T-helper 2 cell (primary cell): ENCODE measurements around the gene ARL14EP.

Experiments used
- DNase-seq, 5 experiments: peaks; one replicate each; pipeline versions ENCODE4 v3.0.0 to v3.0.0-alpha.2; 2012 to 2022

ARL14EP gene

GRCh38 chr11:30328681-30329080, 5.8 kb downstream of the ARL14EP start:
- DNase-seq, result no peak

- DNase-seq, result peak in 1 of 5 experiments; percentile 34
These were observed 6.4 kb downstream of the ARL14EP start for GRCh38 chr11:30329150-30329940.

GRCh38 chr11:30333405-30333804, 10.5 kb downstream of the ARL14EP start:
- peak in 1 of 5 experiments; percentile 44 for DNase-seq

DNA sequence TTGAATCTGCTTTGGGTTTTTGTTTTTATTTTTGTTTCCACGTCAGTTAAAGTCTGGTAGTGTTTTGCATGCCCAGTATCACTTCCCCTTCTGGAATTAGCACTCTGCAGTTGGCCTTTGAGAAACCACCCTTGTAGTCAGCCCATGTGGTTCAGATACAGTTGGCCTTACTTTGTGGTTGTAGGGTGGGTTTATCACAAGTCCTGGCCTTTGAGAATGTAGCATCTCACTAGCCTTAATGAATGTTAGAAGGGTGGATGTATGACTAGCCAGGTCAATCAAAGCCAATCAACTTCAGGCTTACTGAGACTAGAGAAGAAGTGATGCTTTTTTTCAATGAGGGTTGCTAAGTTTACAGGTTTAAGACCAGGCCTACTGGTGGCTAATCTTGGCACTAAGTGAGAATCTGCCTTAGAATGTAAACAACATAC, 19.8 kb downstream of the ARL14EP start:
- no peak for DNase-seq

DNA sequence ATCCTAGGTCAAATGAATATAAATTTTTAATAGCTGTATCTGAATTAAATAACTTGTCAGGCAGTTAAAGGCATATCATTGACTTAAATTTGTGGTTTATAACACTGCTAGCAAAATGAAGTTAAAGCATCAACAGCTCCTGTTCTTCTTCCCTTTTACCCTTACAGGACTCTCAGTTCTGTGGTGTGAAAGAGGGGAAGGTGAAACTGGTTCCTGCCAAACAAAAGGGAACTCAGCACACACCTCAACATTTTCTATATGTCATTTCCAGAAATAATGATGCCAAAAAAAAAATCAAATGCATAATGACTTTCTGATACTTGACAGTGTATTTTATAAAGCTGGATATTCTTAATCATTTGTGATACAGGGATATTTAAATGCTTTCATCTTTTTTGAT, 21.2 kb downstream of the ARL14EP start:
- DNase-seq, result no peak

DNA sequence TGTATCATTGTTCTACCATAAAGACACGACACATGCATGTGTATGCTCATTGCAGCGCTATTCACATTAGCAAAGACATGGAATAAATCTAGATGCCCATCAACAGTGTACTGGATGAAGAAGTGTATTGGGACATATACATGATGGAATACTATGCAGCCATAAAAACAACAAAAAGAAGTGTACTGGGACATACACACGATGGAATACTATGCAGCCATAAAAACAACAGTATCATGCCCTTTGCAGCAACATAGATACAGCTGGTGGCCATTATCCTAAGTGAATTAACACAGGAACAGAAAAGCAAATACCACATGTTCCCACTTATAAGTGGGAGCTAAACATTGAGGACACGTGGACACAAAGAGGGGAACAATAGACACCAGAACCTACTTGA, 22.7 kb downstream of the ARL14EP start:
- no peak for DNase-seq

DNA sequence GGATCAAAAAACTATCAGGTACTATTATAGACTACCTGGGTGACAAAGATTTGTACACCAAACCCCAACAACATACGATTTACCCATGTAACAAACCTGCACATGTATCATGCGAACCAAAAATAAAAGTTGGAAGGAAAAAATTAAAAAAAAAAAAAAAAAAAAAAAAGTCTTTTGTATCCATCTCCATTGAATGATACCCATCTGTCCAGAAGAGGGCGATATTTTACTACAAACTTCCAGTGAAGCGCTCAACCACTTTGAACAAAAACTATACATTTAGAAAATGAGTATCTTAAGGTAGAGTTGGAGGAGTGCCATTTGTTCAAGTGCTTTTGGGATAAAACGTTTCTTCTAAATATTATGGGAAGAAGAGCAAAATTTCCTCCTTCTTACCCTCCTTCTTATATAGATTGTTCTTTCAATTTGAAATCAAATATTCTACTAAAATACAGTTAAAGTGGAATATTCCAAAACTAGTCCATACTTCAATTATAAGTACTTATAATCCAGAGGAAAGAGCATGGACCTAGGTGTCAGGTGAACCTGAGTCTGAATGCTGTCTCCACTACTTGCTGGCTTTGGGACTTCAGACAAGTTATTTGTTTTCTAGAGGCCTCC, 23.3 kb downstream of the ARL14EP start:
- peak in 2 of 5 experiments; percentile 36 to 63 for DNase-seq

DNA sequence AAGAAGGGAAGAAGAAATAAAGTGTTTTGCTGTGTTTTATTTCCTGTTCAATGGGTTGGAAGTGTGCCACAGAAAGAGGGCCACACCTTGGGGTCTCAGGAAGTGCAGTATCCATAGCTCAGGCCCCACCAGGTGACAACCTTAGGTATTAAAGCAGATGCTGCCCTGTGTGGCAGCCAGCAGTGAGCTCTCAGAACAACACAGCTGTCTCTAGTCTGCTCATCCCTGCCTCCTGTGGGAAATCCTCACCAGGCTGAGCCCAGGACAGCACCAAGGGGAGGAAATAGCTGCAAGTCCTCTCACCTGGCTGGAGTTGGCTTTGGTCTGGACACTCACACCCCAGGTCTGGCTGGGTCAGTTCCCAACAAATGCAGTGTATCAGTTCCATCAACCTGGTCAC, 25.1 kb downstream of the ARL14EP start:
- DNase-seq, result no peak

DNA sequence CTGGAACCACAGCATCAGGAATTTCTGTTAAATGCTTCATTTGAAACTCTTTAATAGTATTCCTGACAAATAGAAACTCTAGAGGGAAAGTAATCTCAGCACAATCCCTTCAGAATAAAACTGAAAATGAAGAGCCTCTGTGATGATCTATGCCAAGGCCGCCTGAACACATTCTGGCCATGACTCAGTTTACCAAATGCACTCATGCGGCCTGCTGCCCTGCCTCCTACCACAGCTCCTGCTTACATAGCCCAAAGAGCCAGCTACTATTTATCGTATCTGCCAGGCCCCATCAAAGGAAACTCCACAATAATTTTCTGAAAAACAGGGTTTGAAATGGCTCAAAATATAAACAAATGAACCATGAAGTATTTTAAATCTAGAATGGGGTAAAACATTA, 27.0 kb downstream of the ARL14EP start:
- no peak for DNase-seq

DNA sequence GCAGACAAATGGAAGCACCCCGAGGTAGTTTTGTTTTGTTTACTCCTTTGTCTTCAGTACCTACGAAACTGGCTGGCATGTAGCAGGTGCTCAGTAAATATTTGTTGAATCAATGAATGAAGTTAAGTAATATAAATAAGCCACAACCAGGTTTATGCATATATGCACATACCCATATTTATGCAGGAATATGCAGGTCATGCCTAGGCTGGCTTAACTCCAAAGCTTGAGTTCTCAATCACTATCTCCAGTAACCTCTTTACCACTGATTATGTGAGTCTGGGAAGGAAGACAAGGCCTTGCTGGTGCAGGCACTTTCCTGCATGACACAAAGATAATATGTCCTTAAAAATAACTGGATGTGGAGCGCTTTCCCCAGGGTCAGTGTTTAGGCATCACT, 27.5 kb downstream of the ARL14EP start:
- DNase-seq, result no peak

DNA sequence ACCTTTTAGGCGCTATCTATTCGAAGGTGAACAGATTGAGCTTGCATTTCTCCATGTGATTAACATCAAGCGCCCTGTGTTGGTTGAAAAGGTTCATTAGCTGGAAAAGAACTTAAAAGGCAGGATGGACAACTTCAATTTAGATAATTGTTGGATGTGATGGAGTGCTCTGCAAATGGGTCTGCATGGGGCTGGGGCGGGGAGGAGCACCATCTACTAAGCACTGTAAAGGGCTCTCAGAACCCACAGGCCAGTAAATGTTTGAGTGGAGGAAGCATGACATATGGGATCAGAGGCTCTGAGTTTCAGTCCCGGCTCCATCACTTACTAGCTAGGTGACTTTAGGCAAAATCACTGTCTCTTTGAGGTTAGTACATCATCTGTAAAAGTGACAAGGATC, 28.2 kb downstream of the ARL14EP start:
- no peak for DNase-seq

GRCh38 chr11:30356391-30356790, 33.5 kb downstream of the ARL14EP start:
- no peak for DNase-seq

DNA sequence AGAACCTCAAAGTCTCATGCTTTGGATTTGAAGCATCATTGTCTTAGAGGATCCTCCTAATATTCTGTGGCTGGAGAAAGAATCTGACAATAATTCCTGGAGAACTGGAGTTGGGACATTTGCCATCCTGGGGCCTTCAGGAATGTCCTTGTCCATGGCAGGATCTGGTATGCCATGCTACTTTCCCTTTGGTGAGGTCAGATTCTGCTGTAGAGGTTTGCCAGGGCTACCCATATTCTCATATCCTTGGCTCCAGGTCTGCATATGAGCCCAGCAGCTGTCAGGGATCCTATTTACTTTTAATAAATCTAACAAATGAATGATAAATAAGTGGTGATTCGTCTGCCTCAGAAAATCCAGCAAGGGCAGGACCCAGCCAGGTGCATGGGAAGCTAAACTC, 35.0 kb downstream of the ARL14EP start:
- no peak for DNase-seq

GRCh38 chr11:30358536-30358935, 35.6 kb downstream of the ARL14EP start:
- no peak for DNase-seq

DNA sequence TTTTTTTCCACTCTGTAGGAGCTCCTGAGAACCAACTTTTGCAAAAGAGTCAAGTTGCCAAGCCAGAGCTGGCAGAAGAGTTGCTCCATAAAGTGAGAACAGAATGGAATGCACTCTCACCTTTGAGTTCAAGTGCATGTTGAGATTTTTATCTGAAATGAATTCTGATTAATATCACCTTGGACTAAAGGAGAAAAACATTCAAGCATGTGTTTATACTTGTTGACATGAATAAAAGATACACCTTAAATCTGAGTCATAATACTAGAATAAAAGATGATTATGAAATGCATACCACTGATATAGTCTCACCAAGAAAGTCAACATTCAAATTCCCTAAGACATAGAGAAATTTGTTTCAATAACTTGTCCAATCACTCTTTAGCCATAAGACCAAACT, 37.8 kb downstream of the ARL14EP start:
- no peak for DNase-seq

- DNase-seq, result no peak
These were observed 41.4 kb downstream of the ARL14EP start for GRCh38 chr11:30364139-30364836.

DNA sequence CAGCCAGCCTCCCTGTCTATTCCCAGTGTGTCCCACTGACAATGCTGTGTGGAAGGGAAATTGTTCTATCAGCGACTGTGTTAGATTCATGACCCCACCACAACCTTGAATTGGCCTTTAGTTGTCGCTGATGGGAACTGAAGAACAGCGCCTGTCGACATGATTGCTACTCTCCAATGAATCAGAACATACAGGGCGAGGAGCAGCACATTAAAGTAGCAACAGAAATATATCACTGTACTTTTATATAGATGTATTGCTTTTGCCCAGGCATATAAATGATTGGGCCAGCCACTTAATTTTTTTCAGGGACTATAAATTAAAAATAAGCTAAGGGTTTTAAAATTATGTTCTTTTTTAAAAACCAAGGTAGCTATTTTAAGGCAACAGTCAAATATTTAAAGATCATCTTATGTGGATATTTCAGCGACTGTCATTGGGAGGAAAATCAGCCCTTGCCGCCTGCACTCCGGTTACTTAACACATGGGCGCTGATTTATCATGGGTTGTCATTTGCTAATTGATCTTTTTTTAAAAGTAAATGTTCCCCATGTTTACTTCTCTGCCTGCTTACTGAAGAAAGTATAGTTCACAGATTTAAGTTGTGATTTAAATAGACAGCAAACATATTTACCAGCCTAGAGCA, 42.1 kb downstream of the ARL14EP start:
- no peak for DNase-seq

- no peak for DNase-seq
These were observed 43.1 kb downstream of the ARL14EP start for GRCh38 chr11:30365793-30366517.

DNA sequence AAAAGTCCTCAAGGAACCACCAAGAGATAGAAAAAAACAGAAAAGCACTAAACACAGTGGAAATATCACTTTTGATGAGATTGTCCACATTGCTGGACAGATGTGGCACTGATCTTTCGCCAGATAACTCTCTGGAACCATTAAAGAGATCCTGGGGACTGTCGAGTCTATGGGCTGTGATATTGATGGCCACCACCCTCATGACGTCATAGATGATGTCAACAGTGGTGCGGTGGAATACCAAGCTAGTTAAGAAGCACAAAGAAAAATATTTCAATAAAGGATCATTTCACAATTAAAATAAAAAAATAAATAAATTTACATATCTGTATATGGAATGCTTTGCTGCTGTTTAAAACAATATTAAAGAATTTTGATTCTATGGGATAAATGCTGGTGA, 45.5 kb downstream of the ARL14EP start:
- no peak for DNase-seq

- no peak for DNase-seq
These were observed 47.3 kb downstream of the ARL14EP start for GRCh38 chr11:30370164-30370563.

GRCh38 chr11:30377347-30377746, 54.4 kb downstream of the ARL14EP start:
- no peak for DNase-seq

GRCh38 chr11:30380846-30381245, 57.9 kb downstream of the ARL14EP start:
- no peak for DNase-seq

GRCh38 chr11:30381879-30382278, 59.0 kb downstream of the ARL14EP start:
- no peak for DNase-seq
